ENCODE measurements around the gene ASTL.

ASTL gene

DNA sequence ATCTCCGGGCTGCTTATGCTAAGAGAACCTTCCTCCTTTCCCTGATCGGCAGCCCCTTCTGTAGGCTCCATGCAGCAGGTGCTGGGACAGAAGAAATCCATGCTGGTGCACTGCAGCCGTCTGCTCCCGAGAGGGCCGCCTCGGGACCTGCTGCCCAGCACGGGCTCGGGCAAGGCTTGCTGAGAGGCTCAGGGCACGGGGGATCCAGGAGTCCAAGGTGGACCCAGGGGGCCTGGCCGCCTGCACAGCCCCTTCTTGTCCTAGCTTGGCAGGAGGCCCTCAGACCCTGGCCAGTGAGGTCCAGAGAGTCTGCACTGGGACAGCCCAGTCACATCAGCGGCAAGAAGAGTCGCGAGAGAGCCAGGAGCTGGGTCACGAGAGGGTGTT lies 20.2 kb upstream of the ASTL start:
- no peak for DNase-seq

DNA sequence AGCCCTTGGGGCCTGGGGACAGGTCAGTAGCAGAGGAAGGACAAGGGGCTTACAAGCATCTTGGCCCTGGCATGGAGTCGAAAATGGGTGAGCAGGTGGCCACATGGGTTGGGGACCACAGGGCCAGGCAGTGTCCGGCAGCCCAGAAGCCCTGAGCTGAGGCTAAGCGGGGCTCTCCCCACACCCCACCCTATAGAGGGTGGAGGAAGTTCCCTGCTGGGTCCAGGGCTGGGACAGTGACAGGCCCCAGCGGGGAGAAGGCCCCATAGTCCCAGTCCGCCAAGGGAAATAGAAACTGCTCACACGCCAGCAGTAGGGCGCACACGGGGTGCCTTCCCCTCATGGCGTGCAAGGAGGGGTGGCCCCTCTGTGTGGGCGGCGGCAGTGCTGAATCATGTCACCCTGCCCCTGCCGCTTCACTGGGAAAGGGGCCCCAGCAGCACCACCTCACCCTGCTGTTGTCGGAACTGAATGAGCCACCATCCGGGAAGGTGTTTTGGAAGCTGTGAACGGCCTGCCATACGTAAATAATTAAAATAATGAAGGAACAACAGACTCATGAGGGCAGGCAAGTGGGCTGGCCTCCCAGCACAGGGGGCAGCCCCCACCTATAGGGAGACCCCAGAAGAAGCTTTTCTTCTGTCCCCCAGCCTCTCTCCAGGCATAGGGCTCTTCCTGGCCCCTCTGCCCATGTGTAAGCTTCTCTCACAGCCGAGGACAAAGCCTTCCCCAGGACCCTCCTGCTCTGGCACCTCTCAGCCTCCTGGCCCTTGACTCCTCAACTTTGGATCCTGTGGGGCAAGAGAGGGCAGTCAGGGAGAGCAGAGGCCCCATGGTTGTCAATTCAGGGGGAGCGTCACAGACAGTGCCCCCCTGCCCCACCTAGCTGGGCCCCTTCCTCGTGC lies 19.6 kb upstream of the ASTL start:
- DNase-seq = no peak

DNA sequence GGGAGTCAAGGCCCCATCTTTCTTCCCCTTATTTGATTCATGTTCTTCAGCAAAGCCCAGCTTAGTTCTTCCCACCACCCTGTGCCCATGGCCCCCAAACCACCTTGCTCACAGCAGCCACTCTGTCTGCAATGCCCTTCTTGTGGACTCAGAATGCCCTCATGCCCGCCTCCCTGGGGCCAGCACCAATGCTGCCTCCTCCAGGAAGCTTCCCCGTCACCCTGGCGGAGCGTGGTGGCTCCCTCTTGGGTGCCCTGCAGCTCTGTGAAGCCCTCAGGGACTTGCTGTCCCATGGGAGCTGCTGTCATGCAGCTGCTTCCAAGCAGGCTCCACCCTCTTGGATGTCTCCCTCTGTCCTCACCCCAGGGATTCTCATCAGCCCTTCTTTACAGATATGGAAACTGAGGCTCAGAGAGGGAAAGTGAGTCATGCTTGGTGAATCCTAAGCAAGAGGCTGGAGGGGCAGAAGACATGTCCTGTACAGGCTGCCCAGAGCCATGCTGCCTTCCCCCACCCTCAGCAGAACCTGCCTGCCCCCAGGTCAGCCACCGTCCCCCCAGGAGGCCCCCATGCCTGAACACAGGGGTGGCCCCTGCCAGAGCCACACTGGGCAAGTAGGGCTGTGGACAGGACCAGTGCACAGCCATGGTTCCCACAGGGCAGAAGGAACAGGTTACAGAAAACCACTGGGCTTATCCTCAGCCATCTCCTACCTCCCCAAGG lies 18.8 kb upstream of the ASTL start:
- no peak for DNase-seq

DNA sequence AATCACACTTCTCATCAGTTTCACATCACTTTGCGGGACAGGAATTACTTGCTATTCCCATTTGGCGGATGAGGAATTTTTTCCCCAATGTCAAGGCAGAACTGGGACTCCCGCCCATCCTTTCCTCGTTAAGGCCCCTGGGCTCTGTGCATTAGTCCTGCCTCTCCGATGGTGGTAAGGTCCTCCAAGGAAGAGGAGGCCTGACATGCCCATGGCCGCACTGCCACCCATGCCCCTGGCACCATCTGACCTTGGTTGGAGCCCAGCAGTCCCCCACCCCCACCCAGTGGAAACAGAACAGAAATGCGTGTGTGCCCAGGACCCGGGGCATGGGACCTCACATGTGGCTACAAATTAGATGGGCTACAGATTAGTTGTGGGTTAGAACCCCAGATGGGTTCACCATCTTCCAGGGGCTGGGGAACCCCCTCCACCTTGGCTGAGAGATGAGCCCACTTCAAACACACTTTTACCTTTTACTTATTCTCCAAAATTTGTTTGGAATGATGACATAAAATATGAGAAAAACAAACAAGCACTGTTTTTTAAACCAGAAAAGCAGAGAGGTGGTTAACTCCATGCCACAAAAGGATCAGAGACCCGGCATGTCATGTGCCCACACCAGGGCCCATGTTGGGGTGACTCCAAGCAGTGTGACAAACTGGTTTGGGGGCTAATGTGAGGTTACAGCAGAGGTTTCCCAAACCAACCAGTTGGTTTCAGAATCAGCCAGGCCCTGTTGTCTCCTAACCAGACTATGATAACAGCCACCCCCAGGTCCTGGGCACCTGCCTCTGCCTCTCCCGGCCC lies 17.9 kb upstream of the ASTL start:
- no peak for DNase-seq

DNA sequence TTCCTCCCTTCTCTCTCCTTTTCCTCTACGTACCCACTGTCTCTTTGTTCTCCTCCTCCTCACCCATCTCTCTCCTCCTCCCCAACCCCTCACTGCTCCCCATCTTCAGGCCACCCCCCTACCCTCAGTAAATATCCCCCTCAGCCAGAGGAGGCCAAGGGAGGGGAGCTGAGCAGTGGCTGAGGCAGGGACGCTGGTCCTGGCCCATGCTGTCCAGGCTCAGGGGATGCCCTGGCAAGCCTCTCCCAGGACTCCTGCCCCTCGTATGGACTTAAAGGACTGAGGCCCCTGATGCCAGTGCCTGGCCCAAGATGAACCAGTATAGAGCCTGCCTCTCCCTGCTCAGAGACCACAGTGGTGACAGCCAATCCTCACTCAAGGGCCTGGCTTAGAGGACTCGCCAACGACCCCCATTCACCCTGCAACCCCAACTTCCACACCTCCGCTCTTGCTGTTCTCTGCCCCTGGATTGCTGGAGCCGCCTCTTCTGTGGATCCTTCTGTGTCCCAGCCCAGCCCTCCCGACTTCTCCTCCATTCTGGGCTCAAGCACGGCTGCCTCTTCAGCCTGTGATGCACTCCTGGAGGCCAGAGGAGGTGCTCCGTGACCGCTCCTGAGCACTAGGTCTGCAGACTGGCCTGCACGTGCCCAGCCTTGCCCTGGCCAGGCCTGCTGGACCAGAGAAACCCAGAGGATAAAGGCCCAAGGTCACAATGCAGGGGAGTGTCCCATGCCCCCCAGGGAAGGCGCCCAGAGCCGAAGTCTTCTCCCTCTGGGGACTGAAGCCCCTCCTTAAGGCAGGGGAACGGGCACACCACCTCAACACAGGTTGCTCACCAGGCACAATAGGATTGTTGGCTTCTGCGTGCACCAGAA lies 16.4 kb upstream of the ASTL start:
- no peak for DNase-seq

DNA sequence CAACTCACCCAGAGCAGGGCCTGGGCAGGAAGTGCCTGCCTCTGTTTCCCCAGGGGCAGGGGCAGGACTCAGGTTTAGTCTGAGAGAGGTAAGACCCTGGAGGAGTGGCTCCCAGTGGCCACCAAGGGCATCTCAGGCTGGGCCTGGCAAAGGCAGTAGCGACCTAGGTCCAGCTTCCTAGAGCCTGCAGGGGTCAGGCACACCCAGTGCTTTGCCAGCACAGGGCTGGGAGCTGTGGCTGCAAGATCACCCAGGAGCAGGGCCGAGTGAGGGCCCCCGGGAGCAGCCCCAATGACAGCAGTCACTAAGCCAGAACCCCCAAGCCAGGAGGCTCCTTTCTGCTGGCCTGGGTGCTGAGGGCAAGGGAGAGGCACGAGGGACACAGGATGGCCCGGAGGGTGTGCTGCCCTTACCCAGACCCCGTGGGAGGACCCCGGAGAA lies 15.7 kb upstream of the ASTL start:
- DNase-seq = no peak

DNA sequence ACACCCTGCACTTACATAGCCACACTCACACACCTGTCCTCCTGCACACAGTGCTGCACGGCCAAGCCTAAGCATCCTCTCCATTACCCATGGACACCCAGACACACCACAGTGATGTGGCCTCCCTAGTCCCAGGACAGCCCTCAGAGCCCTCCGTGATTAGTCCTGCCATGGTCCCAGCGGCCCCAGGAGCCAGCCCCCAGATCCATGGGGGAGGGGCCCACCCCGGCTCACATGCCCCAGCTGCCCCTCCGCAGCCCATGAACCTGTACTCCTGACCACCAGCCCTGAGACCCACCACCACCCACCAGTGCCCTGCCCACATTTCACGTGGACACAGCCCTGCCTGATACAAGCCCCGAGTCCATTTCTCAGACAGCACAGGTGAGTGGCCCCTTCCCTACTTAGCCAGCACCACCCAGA lies 15.0 kb upstream of the ASTL start:
- no peak for DNase-seq

DNA sequence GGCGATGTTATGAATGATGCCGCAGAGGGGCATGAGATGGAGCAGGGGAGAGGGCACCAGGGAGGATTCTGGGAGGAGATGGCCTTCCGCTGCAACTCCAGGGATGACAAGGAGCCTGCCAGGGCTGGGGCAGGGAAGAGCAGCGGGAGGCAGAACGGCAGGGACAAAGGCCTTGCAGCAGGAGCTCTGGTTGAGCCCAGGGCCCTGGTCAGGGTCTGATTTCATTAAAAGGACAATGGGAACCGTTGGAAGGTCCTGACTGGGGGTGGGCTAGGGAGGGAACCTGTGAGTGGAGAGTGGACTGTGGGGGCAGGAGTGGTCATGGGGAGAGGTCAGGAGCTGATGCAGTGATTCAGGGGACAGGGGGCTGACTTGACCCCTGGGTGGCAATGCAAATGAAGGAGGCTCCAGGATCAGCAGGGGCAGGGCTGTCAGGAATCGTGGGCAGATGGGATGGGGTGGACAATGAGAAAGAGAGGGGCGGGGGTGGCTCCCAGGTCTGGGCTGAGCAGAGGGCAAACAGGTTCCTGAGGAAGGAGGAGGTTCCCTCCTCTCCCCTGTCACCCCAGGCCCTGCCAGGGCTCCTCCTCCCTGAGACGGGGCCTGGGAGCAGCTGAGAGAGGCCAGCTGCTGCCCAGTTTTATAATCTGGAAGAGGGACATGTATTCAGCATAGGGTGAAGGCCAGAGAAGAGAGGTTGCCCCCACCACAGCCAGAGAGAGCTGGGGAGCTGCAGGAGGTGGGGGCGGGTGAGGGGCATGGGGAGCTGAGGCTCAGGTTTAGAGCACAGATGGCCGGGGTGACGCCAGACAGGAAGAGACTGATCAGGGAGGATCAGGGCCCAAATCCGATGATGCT lies 14.2 kb upstream of the ASTL start:
- no peak for DNase-seq

DNA sequence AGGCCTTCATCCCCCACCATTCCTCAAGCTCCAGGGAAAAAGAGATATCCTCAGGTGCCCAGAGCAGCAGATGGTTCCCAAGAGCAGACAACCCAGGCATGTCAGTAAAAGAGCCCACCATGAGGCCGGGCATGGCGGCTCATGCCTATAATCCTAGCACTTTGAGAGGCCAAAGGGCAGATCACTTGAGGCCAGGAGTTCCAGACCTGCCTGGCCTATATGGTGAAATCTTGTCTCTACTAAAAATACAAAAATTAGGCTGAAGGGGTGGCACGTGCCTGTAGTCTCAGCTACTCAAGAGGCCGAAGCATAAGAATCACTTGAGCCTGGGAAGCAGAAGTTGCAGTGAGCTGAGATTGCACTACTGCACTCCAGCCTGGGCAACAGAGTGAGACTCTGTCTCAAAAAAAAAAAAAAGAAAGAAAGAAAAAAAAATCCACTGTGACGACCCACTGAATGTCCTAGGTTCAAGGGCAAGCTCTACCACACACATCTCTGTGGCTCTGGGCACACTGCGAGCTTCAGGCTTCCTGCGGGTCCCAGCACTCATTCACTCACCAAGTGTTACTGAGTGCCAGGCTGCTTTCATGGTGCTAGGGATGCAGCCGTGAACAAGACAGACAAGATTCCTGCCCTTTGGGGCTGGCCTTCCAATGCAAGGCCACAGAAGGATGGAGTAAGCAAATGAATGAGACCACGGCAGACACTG lies 13.4 kb upstream of the ASTL start:
- no peak for DNase-seq

DNA sequence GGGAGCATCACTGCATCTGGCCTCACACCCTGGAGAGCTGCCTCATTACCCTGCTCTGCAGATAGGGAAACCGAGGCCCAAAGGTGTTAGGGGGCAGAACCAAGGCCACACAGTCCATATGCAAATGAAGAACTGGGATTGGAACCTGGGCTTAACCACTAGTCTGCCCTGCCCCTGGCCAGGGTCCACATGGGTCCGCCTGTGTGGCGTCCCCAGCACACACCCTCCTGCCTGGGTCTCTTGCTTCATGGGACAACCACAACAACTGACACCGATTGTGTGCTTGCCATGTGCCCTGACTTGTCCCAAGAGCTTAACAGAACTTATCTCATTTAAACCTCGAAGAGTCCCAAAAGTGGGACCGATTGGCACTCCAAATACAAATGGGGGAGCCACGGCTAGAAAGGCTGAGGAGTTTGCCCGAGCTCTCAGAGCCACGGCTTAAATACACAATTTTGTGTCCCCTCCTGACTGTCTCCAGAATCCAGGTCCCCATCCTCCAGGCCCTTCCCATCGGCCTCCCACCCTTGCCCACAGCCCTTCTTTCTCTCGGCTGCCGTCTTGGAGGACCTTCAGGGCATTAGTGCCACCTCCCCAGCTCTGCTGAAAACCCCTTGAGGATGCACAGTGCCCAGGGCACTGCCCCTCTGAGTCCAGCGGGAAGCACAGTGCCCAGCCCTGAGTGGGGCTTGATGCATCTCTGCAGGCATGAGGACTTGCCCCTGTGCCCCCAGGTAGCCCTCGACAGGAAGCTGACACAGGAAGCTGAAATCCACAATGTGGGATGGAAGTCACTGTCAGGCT lies 12.7 kb upstream of the ASTL start:
- DNase-seq = no peak

DNA sequence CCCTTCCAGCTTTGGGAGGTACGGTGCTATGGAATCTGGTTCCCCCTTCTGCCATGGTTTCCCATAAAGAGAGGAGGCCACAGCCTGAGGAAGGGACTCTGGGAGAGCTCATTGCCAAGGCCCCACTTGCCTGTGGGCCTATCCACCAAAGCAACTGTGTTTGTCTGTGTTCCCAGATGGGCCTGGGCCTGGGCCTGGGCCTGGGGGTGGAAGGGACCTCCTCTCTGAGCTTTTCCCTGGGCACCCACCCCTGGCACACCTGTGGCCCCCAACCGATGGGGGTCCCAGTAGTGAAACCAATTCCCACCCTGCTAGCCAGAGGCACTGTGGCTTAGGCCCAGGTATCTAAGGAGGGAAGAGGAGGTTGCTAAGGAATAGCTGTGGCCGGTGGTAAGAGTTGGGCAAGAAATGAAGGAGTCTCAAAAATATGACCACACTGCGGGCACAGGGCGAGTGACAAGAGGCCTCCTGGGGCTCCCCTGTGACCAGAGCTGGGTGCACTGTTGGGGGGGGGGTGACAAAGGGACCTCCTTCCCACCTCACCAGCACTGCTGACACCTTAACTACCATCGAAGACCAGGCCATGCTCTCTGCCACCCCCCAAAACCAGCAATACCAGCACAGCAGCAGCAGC lies 11.8 kb upstream of the ASTL start:
- DNase-seq = no peak

DNA sequence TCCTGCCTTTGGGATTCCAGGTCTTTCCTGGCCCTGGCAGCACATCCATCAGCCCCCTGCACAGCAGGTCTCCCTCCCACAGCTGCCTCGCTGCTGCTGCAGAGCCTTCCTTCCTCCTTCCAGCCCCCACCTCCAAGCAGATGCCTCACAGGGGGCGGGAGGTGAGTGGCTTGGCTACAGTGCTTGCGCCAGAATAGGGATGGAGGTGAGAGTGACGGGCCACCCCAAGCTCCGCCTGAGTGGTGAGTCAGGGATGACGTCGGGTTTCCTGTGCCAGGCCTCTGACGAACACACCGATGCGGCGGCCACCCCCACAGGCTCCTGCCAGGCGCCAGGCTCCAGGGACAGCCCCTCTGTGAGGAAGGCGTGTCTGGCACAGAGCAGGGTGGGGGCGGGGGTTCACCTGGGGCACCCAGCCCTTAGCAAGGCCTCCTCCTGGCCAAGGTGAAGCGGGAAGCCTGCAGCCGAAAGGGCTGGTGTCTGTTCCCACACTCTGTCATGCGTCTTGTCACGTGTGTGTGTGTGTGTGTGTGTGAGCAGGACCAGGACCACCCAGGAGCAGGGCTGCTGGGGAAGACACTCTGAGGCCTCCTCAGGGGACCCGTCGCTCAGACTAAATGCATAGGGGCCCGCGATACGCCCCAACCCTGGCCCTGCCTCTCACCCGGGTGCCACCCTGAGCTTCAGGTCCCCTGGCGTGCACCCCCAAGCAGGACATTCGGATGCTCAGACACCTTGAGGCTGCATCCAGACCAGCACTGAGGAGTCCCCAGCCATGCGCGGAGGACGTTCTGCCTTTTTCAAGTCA lies 10.3 kb upstream of the ASTL start:
- DNase-seq = no peak

DNA sequence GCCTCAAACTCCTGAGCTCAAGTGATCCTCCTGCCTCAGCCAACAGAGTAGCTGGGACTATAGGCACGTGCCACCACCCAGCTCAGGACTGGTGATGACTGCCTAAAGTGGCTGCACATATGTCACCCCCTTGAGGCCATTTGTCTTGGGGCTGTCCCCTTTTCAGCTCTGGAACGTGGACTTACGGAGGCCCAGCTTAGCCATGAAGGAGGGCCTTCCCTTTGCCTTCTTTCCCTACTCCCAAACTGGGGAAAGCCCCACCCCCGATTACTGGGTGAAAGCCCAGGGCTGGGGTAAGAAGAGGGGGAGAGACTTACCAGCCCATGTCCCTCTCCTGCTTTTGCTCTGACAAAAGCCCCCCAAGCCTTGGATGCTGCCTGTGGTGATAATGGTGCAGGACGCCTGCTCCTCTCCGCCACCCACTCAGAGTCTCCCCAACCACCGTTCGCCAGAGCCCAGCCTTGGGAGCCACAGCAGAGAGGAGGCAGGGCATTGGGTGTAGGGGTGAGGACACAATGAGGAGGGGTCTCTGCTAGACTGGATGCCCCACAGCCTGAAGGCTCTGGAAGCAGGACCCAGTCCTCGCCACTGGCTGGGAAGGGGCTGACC lies 9.4 kb upstream of the ASTL start:
- no peak for DNase-seq

DNA sequence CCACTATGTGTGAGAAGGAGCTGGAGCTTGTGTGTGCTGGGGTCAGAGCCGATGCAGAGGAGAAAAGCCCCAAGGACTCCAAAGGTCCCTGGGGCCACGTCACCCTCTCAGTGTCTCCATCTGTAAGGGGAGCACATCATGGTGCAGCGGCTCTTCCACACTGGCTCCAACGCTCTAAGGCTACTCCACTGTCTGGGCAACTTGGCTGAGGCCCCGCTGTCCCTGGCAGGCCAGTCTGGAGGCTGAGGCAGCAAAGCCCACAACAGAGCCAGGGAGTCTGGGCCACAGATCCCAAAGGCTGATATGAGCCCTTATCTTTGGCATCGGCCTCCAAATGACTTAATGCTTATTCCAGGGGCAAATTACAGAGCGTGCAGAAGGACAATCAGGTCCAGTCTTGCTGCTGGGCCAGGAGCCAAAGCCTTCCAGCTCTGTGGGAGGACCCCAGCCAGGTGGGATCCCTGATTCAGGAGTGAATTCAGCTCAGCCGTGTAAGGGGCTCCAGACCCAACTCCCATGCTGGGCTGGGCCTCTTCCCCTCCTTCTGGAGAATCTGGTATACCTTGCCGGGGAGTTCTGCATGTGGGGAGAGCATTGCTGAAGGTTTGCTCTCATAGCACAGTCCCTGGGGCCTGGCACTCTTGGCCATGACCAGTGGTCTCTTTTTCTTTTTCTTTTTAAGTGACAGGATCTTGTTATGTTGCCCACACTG lies 8.7 kb upstream of the ASTL start:
- DNase-seq = no peak

DNA sequence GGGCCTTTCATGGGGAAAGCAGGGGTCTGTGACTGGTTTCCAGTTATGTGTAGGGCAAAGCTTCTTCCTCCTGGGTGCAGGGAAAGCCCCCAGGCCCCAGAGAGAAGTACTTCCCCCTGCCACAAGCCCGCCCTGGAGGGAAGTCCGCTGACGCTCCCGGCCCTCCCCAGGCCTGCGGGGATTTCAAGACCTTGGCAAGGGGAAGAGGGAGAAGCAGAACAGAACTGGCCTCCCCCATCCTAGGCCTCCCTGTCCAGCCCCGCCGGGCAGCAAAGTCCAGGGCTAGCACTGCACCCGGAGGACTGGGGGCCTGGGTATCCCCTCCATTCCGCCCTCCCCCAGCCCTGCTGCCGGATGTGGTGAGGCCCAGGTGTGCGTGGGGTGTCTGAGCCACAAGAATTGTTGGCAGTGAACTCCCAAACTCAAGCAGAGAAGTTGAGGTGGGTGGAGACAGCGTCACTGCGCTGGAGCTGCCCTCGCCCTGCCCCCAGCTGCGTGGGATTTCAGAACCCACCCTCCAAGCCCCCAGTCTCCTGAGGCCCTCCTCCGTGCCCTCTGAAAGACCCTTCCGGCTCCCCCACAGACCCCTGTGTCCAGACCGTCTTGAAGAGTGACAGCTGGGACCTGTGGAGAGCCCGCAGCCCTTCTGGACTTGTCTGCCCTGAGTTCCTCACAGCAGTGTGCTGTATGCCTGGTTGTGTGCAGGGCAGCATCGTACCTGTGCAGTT lies 8.0 kb upstream of the ASTL start:
- no peak for DNase-seq

DNA sequence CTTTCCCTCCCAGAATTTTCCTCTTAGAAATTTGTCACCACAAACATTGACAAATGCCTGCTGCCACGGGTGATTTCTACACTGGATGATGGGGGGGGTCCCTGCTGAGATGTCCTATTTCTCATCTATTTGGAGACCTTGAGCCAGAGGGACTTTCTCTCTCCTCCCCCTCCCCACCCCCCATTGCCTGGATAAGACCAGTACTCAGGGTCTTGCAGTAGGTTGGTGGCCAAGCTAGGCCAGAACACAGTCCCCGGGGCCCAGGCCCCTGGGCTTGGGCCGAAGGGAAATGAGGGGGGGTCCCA lies 7.5 kb upstream of the ASTL start:
- DNase-seq = no peak

All from NCI-H748 treated with DMSO at 0.1 percent for 48 hours (cell line).